ENCODE results near the gene TIMM13.

The TIMM13 gene

DNA sequence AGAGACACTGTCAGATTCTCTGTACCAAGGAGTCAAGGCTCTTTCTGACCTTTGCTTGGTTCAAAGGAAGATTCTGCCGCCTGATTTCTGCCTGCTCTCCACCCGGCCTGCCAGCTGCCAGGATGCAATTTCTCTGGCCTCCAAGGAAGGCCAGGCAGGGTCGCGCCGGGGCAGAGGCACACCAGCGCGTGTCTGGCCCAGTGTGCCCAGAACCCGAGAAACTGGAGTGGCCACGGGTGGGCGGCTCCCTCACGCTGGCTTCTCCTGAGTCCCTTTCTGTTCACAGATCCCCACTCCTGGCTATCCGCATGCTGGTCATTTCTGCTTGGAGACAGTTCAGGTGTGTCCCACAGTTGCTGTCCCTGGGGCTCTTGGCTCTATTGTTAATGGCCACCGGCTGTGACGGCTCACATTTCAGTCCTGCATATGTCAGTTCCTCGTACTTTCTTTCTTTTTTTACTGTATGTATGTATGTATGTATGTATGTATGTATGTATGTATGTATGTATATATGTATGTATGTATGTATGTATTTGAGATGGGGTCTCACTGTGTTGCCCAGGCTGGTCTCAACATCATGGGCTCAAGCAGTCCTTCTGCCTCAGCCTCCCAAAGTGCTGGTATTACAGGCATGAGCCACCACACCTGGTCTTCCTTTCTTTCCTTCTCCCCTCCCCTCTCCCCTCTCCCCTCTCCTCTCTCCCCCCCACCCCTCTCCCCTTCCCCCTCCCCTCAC lies 50.4 kb downstream of the TIMM13 start:
- no peak for DNase-seq
